ENCODE data around the gene CFAP45.

CFAP45 gene

DNA sequence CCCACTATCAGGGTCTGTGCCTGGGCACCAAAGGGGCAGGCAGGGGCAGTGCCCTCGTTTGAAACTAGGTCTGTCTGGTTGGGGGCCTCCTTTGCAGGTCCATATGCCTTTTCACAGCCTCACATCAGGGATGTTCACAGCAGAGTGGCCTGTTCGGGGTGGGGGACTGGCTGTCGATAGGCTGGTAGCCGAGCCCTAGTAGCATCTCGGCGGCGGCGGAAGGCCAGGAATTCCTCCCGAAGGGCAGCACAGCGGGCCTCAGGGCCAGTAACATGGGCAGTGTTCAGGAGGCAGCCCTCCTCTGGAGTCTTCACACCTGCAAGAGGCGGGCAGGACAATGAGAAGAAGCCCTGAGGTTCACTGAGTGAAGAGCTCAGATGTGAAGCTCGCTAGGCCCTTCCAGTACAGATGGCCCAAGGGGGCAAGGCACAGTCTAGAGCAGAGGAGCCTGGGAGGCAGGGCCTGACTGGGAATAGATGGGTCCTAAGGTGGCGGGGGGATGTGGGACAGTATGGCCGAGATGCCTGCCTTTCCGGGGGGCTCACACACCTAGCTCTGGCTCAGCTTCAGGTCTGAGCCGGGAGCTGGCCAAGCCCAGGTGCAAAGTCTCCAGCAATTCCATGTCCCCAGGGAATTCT, 27.4 kb upstream of the CFAP45 start:
- FAIRE-seq (no peak), DNase-seq (ENCODE audit: insufficient read length) (no peak)
- TF ChIP-seq TAF1 (IDR thresholded peaks at IDR 0.05; ENCODE audit: borderline replicate concordance, low read depth, low read length) (no peak), POLR2AphosphoS5 (IDR thresholded peaks at IDR 0.05; ENCODE audit: low read depth, low read length) (no peak), POLR2A (IDR thresholded peaks at IDR 0.05; ENCODE audit: low read depth, low read length) (no peak)

DNA sequence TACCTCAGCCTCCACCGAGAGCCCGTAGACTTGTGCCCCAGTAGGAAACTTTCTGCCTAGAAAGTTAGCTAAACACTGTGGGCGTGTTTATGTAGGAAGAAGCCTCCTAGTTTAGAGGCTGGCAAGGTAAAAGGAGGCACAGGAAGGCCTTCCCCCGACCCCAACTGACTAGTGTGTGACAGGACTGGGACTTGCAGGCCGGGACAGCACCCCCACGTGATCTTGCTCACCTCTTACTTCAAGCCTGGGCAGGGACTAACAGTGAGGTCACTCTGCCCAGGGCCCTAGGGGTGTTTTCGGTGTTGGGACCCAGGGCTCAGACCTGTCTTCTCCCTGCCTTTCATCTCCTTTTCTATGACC, 25.7 kb upstream of the CFAP45 start:
- FAIRE-seq: no peak
- no peak for DNase-seq (ENCODE audit: insufficient read length)
- TF ChIP-seq POLR2A (IDR thresholded peaks at IDR 0.05; ENCODE audit: low read depth, low read length) (no peak), POLR2AphosphoS5 (IDR thresholded peaks at IDR 0.05; ENCODE audit: low read depth, low read length) (no peak), TAF1 (IDR thresholded peaks at IDR 0.05; ENCODE audit: borderline replicate concordance, low read depth, low read length) (no peak)

DNA sequence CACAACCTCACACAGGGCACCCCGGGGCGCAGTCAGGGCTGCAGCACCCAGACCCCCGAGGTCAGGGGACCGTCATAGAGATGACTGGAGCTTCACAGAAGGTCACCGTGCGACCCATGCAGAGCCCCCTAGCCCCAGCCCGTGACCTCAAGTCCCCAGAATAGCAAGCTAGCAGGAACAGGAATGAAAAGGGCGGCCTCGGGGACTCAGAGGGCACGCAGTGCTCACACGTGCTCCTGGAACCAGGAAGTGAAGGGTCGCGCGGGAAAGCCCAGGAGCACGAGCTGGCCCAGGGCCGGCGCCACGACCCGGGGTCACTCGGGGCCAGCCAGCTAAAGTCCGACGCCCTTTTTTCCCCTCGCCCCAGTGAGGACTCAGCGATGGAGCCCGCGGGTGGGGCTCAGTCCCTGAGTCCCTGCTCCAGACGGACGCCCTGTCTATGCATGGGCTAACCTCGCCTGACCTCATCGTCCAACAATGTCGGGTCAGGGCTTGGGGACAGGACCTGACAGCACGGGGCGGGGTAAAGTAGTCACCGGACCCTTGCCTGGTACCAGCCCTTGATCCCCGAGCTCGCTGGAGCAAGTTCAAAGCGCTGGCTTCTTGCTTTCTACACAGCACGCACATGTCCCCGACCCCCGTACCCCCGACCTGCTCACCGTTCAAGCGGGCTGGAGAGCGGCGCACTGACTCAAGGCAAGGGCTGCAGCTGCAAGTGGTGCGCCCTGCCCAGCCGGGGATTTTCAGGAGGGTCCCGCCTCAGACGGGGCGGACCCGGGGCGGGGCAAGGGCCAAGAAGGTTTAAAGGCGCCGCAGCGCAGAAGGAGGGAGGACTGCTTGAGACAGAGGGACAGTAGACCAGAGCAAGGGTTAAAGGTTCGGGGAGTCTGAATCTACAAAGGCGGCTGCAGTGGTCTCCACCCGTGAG, 25.1 kb upstream of the CFAP45 start, which contains the start of gene TAGLN2:
Gene TAGLN2, minus strand, starts transcription at position 717 of the 928 bp plus-strand sequence. CDS start 4,998 bp downstream, outside the sequence.
- DNase-seq (ENCODE audit: insufficient read length): peak; percentile 94
- FAIRE-seq: peak; percentile 93
- TF ChIP-seq POLR2AphosphoS5 (IDR thresholded peaks at IDR 0.05; ENCODE audit: low read depth, low read length): peak; percentile 97
- peak; percentile 98 for TF ChIP-seq POLR2A (IDR thresholded peaks at IDR 0.05; ENCODE audit: low read depth, low read length)
- TF ChIP-seq TAF1 (IDR thresholded peaks at IDR 0.05; ENCODE audit: borderline replicate concordance, low read depth, low read length): peak; percentile 98

DNA sequence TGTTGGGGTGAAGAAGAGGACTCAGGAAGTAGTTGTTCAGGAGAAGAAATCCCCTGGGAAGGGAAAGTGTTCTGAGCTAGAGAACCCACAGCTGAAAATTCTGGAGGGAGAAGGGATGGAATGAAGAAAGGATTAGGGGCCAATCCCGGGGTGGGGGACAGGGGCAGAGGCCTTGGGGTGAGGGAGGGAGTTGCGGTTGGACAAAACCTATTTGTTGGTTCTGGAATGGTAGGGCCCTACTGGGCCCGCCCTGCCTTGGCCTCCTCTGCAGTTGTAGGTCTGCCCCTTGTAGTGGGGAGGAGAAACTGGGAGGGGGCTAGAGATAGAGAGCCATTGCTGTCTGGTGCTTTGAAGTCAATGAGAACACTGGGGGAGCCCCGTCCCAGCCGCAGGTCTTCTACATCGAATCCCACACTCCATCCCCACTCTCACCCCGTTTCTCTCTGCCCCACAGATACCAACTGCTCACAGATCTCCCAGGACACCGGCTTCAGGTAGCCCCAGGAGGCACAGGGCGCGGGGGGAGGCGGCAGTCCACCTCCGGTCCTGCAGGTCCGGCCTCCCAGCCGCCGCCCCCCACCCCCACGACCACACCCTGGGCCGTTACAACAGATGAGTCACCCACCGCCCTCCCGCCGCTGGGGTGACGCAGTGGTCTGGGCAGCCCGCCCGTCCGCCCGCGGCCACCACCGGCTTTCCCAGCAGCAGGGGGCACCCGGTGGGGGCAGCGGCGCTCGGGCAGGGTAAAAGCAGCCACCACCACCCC, 24.2 kb upstream of the CFAP45 start:
- FAIRE-seq (peak; percentile 57), DNase-seq (ENCODE audit: insufficient read length) (peak; percentile 65)
- TF ChIP-seq POLR2A (IDR thresholded peaks at IDR 0.05; ENCODE audit: low read depth, low read length) (no peak), TAF1 (IDR thresholded peaks at IDR 0.05; ENCODE audit: borderline replicate concordance, low read depth, low read length) (0 out of 2 replicates have a peak, but pooled peaks have one; percentile 11), POLR2AphosphoS5 (IDR thresholded peaks at IDR 0.05; ENCODE audit: low read depth, low read length) (peak; percentile 2)

- peak; percentile 85 for FAIRE-seq
- TF ChIP-seq POLR2A (IDR thresholded peaks at IDR 0.05; ENCODE audit: low read depth, low read length): peak; percentile 62
- TF ChIP-seq TAF1 (IDR thresholded peaks at IDR 0.05; ENCODE audit: borderline replicate concordance, low read depth, low read length): peak; percentile 63; the same call in 1 of the 2 replicates
- TF ChIP-seq POLR2AphosphoS5 (IDR thresholded peaks at IDR 0.05; ENCODE audit: low read depth, low read length): peak; percentile 50; the same call in 1 of the 2 replicates
Measured at GRCh38 chr1:159923203-159924024, 23.4 kb upstream of the CFAP45 start.

DNA sequence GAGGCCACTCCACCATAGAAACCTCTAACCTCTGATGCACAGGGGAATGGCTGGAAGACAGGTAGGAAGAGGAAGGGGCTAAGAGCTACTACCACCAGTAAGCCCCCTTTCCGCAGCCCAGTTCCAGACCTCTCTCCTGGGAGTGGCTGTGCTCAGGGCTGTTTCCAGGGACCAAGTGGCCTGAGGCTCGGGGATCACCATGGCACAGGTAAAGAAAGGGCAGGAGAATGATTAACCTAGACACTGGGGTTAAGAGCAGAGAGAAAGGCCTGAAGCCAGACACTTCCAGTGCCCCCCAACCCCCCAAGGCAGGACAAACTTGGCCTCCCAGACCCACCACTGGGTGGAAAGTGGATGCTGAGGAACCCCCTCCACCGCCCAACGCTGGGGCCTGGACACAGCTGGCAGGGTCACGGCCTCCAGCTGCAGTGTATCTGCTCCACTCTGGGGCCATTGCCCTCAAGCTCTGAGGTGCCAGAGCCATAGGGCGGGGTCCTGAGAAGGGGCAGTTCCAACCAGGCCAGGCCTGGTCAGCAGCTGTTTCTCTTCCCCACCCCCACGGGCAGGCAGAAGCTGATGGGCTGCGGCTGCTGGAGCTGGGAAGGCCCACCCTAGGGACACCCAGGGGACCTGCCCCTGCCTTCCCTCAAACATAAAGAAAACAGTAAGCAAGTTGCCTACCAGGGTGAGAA, 22.7 kb upstream of the CFAP45 start:
- FAIRE-seq (peak; percentile 30), DNase-seq (ENCODE audit: insufficient read length) (no peak)
- no peak for TF ChIP-seq POLR2AphosphoS5 (IDR thresholded peaks at IDR 0.05; ENCODE audit: low read depth, low read length)
- TF ChIP-seq POLR2A (IDR thresholded peaks at IDR 0.05; ENCODE audit: low read depth, low read length): peak; percentile 42

More at GRCh38 chr1:159923203-159924024, 23.4 kb upstream of the CFAP45 start:
- peak; percentile 67 for DNase-seq (ENCODE audit: insufficient read length)

DNA sequence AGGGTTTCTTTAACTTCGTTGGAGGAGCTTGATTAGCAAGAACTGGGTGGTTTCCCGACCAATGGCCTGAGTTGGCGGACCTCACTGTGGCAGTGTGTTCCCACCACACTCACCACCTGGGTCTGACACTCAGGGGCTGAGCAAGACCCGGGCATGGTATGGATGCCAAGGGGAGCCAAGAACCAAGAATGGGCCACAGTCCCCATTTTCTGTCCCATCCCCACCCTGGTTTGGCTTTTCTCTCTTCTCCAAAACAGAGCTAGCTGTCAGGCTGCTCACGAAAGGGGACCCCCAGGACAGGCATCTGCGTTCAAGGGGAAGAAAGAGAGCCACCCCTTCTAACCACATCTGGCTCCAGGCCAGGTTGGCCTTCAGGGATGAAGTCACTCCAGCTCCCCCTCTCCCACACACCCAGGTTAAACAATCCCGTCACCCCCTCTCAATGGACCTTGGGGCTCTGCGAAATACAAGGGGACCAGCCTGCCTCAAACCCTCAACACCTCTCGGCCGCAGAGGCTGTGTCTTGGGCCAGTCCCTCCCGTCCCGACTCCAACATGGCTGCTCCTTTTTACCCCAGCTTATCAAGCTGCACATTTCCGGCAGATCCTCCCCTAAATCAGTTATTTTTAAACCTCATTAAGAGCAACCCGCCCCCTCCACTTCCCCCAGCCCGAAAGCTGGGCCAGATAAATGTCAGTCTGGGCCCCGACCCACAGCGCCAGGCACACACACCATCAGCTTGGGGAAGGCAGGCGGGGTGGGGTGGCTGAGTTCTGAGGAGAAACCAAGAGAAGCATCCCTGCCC, 21.9 kb upstream of the CFAP45 start:
- TF ChIP-seq TAF1 (IDR thresholded peaks at IDR 0.05; ENCODE audit: borderline replicate concordance, low read depth, low read length) (0 out of 2 replicates have a peak, but pooled peaks have one; percentile 10), POLR2AphosphoS5 (IDR thresholded peaks at IDR 0.05; ENCODE audit: low read depth, low read length) (peak; percentile 68), POLR2A (IDR thresholded peaks at IDR 0.05; ENCODE audit: low read depth, low read length) (peak; percentile 33)
- DNase-seq (ENCODE audit: insufficient read length) (no peak), FAIRE-seq (no peak)

DNA sequence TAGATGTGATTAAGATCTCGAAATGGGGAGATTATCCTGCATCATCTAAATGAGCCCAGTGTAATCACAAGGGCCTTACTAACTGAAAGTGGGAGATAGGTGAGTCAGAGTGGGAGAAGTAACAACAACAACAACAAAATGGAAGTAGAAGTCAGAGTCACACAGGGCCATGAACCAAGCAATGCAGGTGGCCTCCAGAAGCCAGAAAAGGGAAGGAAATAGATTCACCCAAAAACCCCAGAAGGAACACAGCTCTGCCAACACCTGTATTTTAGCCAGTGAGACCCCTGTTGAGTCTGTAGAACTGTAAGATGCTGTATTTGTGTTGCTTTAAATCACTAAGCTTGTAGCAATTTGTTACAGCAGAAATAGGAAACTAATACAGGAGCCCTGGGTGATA, 21.3 kb upstream of the CFAP45 start:
- FAIRE-seq (peak; percentile 90), DNase-seq (ENCODE audit: insufficient read length) (peak; percentile 52)
- no peak; the same call in 1 of the 2 replicates for TF ChIP-seq POLR2A (IDR thresholded peaks at IDR 0.05; ENCODE audit: low read depth, low read length)

GRCh38 chr1:159920651-159921050, 20.7 kb upstream of the CFAP45 start:
- FAIRE-seq: no peak
- TF ChIP-seq POLR2AphosphoS5 (IDR thresholded peaks at IDR 0.05; ENCODE audit: low read depth, low read length) (no peak), TAF1 (IDR thresholded peaks at IDR 0.05; ENCODE audit: borderline replicate concordance, low read depth, low read length) (no peak)

More at GRCh38 chr1:159920651-159921050, 20.7 kb upstream of the CFAP45 start:
- DNase-seq (ENCODE audit: insufficient read length): no peak

All from GM12892 (cell line).